Adrenal gland (tissue), 12 donors: ENCODE results near the gene ABTB2. TPM values are rescaled to one million over a fixed set of nuclear protein-coding genes. Genes with fewer than 3 reads are reported as not detected.
A peak's percentile ranks its signal among the peaks of the same experiment; 100 is the strongest.

Experiments used
- DNase-seq, 7 donors: peaks; one replicate each; pipeline ENCODE4 v3.0.0-alpha.2; 2019 to 2020
- H3K27ac ChIP-seq, 5 donors: fragments of 200-600 bp; sonication (generic) in 4 of 5; 1 replicate in 3 of 5; 2 replicates in 2 of 5; pipeline versions ENCODE4 v1.5.1 to v1.8.0; 2016 to 2020; ENCODE audit warnings: mild to moderate bottlenecking in 1 of 5
- H3K27me3 ChIP-seq: fragments of 200-600 bp; 2 replicates; pipeline ENCODE4 v1.8.0; 2021
- H3K36me3 ChIP-seq, 2 donors: fragments of 200-600 bp; replicated peaks in 1 of 2; 1 replicate in 1 of 2; 2 replicates in 1 of 2; pipeline versions ENCODE4 v1.5.1 to v1.8.0; 2018 to 2022
- H3K4me1 ChIP-seq, 2 donors: fragments of 200-600 bp; replicated peaks in 1 of 2; 1 replicate in 1 of 2; 2 replicates in 1 of 2; pipeline versions ENCODE4 v1.5.1 to v1.8.0; 2018 to 2021
- H3K4me3 ChIP-seq, 4 donors: fragments of 200-600 bp; sonication (generic) in 3 of 4; one replicate each; pipeline ENCODE4 v1.5.1; 2016 to 2018
- H3K9me3 ChIP-seq, 3 donors: fragments of 200-600 bp; sonication (generic) in 1 of 3; replicated peaks in 1 of 3; 1 replicate in 2 of 3; 2 replicates in 1 of 3; pipeline versions ENCODE4 v1.5.1 to v1.8.0; 2016 to 2021
- POLR2A ChIP-seq, 2 donors: fragments of 450-650 bp; IDR thresholded peaks; one replicate each; pipeline ENCODE4 v1.6.1; 2017; ENCODE audit warnings: antibody characterized with exemption in 2 of 2, mild to moderate bottlenecking in 2 of 2, moderate library complexity in 1 of 2
- WGBS, 4 donors: extraction: QIAGEN DNeasy Blood & Tissue Kit in 2 of 4; methylation state at CpG; one replicate each; pipeline versions ENCODE4 v1.1.5 to v1.1.7; 2013 to 2017; 5-methylcytosine and 5-hydroxymethylcytosine counted together
- intact Hi-C, 2 donors: fragments of 100-400 bp; cut with DNase I; formaldehyde crosslinking; loops; one replicate each; pipeline versions ENCODE4 v1.14.1 to v1.15.0; 2022 to 2023
- polyA plus RNA-seq, 3 donors: library from polyadenylated mRNA; stranded (reverse); fragments of 200-250 nt in 2 of 3; fragments of 350-450 nt in 1 of 3; fragmentation: Illumina TruSeq in 1 of 3; extraction: RNeasy Lipid Tissue Mini Kit (QIAGEN cat#74804) in 1 of 3; gene quantifications; one replicate each; pipeline ENCODE4 v1.2.3, GENCODE V29; 2013 to 2014
- total RNA-seq, 9 donors: library from RNA; depleted of rRNA in 4 of 9; stranded (reverse); fragments of >200 nt in 4 of 9; fragments of 120-200 nt in 1 of 9; fragmentation: NEBNext Ultra II Directional in 1 of 9; extraction: Animal tissue kit (Norgen Biotek cat#: 25700) in 1 of 9; gene quantifications; one replicate each; pipeline versions ENCODE4 v1.1.0 to v1.2.4, GENCODE V29; 2013 to 2023
- TF ChIP-seq, protein P1 (sequence below), 6 experiments: fragments of 450-650 bp in 4 of 6; fragments of 200-600 bp in 2 of 6; sonication (generic) in 1 of 6; IDR thresholded peaks; 1 replicate in 5 of 6; 2 replicates in 1 of 6; pipeline versions ENCODE4 v1.5.1 to v1.8.0; 2016 to 2021; ENCODE audit warnings: antibody characterized with exemption in 6 of 6, mild to moderate bottlenecking in 2 of 6, moderate library complexity in 1 of 6
- donor health status: healthy with polysubstance abuse.
- donor health status: Bipolar disorder and iron deficiency.
- donor health status: DM: yes; HTN: yes; CAD: no.
- donor health status: DM: no; HTN: no; CAD: no.
- donor health status: DM: no; HTN: no; CAD: no.
- donor health status: DM: yes; HTN: yes; CAD: no.

Gene ABTB2
- total and polyA plus RNA-seq, 12 donors: 1.9 to 32.3 (median 6.1) TPM

GRCh38 chr11:34328632-34328910, 29.2 kb downstream of the ABTB2 start:
- DNase-seq: no peak
- no peaks in the 10 kb centered on the region for H3K27me3 ChIP-seq
- H3K36me3 ChIP-seq: no peaks in the 10 kb centered on the region
- no peak overlapping the region for H3K27ac ChIP-seq
- H3K4me3 ChIP-seq: no peak overlapping the region
- intact Hi-C loops: no loop called here
- peaks cover 0 to 17% of the 10 kb centered on the region in 2 donors for H3K4me1 ChIP-seq
- 87 to 94% (median 91%) methylated on average over 4 of the region's 4 CpGs for WGBS, 4 donors
- TF ChIP-seq POLR2A (IDR thresholded peaks at IDR 0.05): no peak
- TF ChIP-seq, protein P1, sequence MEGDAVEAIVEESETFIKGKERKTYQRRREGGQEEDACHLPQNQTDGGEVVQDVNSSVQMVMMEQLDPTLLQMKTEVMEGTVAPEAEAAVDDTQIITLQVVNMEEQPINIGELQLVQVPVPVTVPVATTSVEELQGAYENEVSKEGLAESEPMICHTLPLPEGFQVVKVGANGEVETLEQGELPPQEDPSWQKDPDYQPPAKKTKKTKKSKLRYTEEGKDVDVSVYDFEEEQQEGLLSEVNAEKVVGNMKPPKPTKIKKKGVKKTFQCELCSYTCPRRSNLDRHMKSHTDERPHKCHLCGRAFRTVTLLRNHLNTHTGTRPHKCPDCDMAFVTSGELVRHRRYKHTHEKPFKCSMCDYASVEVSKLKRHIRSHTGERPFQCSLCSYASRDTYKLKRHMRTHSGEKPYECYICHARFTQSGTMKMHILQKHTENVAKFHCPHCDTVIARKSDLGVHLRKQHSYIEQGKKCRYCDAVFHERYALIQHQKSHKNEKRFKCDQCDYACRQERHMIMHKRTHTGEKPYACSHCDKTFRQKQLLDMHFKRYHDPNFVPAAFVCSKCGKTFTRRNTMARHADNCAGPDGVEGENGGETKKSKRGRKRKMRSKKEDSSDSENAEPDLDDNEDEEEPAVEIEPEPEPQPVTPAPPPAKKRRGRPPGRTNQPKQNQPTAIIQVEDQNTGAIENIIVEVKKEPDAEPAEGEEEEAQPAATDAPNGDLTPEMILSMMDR (IDR thresholded peaks at IDR 0.05): no peak
- H3K9me3 ChIP-seq: no peaks in the 10 kb centered on the region

DNA sequence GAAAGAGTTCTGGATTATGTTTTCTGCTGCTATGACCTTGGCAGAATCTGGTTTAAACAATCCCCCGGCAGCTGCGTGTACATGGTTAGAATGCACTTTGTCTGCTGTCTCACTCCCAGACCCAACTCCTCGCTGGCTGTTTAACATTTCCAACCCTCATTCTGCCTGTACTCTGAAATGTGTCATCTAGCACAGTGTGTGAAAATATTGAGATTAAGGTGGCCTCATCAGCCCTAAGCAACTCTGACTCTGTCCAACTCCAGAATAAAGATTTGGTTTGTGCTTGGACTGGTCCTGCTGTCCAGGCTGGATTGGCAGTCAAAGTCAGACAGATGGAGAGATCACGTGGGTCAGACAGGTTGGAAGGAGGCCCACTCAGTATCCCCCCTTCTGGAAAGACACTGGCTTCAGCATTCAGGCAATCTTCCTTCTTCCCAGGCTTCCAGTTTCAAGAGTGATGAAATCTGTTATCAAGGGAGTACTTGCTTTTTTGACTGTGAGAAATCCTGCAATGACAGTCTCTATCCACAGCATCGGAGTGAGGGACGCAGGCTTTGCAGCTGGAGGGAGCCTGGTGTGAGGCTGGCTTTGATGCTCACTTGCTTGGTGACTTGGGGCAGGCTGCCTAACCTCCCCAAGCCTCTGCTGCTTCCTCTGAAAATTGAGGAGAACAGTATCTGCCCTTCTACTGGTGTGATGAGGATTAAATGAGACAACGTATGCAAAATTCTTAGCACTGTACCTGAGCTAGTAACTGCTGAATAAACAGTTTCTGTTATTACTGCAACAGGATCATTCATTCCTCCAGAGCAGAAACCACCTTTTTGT, 29.8 kb downstream of the ABTB2 start:
- H3K9me3 ChIP-seq: no peaks in the 10 kb centered on the region
- H3K27me3 ChIP-seq: no peaks in the 10 kb centered on the region
- no peak for DNase-seq
- WGBS, 4 donors: 62 to 82% (median 76%) methylated on average over 6 to 7 of the region's 7 CpGs
- no peak for TF ChIP-seq POLR2A (IDR thresholded peaks at IDR 0.05)
- TF ChIP-seq, protein P1 (IDR thresholded peaks at IDR 0.05): no peak
- no peak overlapping the region for H3K4me3 ChIP-seq
- peaks cover 0 to 19% of the 10 kb centered on the region in 2 donors for H3K4me1 ChIP-seq
- intact Hi-C loops: no loop called here
- H3K27ac ChIP-seq: peak overlapping the region in 1 of 5 donors; percentile 24
- no peaks in the 10 kb centered on the region for H3K36me3 ChIP-seq

DNA sequence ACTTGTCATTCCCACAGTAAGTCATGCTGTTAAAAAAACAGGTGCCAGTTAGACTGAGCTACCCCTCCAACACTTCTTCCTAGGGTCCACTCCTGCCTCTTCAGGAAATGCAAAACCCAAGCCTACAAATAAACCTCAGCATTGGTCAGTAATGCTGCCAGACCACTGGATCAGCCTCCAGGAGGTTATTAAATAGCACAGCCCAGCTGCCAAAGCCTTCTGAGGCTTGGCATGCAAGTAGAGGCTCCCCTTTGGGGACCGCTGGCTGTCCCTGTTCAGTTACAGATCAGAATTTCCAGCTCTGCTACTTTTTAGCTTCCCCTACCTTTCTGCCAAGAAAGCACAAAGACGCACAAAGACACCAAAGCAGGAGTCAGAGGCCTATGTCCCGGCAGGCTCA, 33.3 kb downstream of the ABTB2 start:
- Histone ChIP-seq H3K36me3 (no peaks in the 10 kb centered on the region), H3K27me3 (no peaks in the 10 kb centered on the region), H3K4me1 (peaks cover 0 to 6% of the 10 kb centered on the region in 2 donors), H3K27ac (no peak overlapping the region), H3K4me3 (no peak overlapping the region), H3K9me3 (no peaks in the 10 kb centered on the region)
- intact Hi-C loops: no loop called here
- no peak for DNase-seq
- WGBS, 4 donors: 89 to 95% (median 94%) methylated on average over 3 of the region's 3 CpGs
- TF ChIP-seq POLR2A (IDR thresholded peaks at IDR 0.05): no peak
- TF ChIP-seq, protein P1 (IDR thresholded peaks at IDR 0.05): no peak

- H3K27ac ChIP-seq: no peak overlapping the region
- H3K27me3 ChIP-seq: no peaks in the 10 kb centered on the region
- intact Hi-C loops: no loop called here
- DNase-seq: no peak
- no peaks in the 10 kb centered on the region for H3K36me3 ChIP-seq
- no peak overlapping the region for H3K4me3 ChIP-seq
- 67 to 85% (median 77%) methylated on average over 2 of the region's 2 CpGs for WGBS, 4 donors
- peaks cover 0 to 6% of the 10 kb centered on the region in 2 donors for H3K4me1 ChIP-seq
- no peaks in the 10 kb centered on the region for H3K9me3 ChIP-seq
- TF ChIP-seq POLR2A (IDR thresholded peaks at IDR 0.05): no peak
- TF ChIP-seq, protein P1 (IDR thresholded peaks at IDR 0.05): no peak
These were observed 34.2 kb downstream of the ABTB2 start for GRCh38 chr11:34323601-34324000.
